HCT116 (cell line): ENCODE measurements around the gene ADAMTS5. TPM values are rescaled to one million over a fixed set of nuclear protein-coding genes. Genes with fewer than 3 reads are reported as not detected.

ENCODE experiments used
- ATAC-seq: fragments of 200-7000 bp; cut with Tn5 transposase; 2 replicates; pipeline ENCODE4 v1.9.1; 2020; ENCODE audit warnings: mild to moderate bottlenecking, moderate library complexity
- BruUV-seq: library from RNA; stranded (reverse); fragments of 400-500 nt; replicated peaks from 2 replicates; lab custom pipeline; 2021; lab: Mats Ljungman, UMichigan
- CTCF ChIA-PET: fragments of 300-600 bp; sonication (Branson Sonifier 250); formaldehyde crosslinking; loops from one replicate; lab custom pipeline; 2021; ENCODE audit warnings: antibody characterized with exemption; lab: Charles Lee
- POLR2A ChIA-PET: fragments of 300-600, 350-600 bp; sonication (Branson Sonifier 250); formaldehyde crosslinking; loops from one replicate; lab custom pipeline; 2021; ENCODE audit warnings: antibody characterized with exemption; lab: Charles Lee
- RAD21 ChIA-PET, 2 experiments: fragments of 300-600 bp; sonication (Branson Sonifier 250); formaldehyde crosslinking; loops; one replicate each; lab custom pipeline; 2023; ENCODE audit warnings: low total read pairs in 2 of 2; ENCODE audit not compliant: uncharacterized antibody in 2 of 2, unreplicated experiment in 2 of 2, low non-redundant PET in 1 of 2; lab: Charles Lee
- DNase-seq: peaks from one replicate; pipeline ENCODE4 v3.0.0-alpha.2; 2010; ENCODE audit warnings: low read depth, low spot score
- H2AFZ ChIP-seq: fragments of 200-600 bp; shearing (Covaris generic), sonication (generic); 2 replicates; pipeline ENCODE4 v1.6.1; 2017; ENCODE audit warnings: low read depth, mixed run types, mixed read lengths, antibody characterized with exemption, low read length; ENCODE audit not compliant: poor library complexity, severe bottlenecking
- H3K27ac ChIP-seq: 2 replicates; pipeline ENCODE4 v1.5.1; 2012; ENCODE audit warnings: low read depth, low read length
- H3K27me3 ChIP-seq: fragments of 200-600 bp; sonication (generic); 2 replicates; pipeline ENCODE4 v1.6.1; 2016; ENCODE audit warnings: mixed run types, low read length, mixed read lengths; ENCODE audit not compliant: insufficient read depth
- H3K36me3 ChIP-seq, 2 experiments: fragments of 200-500 bp in 1 of 2; fragments of 200-600 bp in 1 of 2; sonication (Bioruptor generic) in 1 of 2; sonication (generic) in 1 of 2; 2 replicates each; pipeline versions ENCODE4 v1.5.1 to v1.6.1; 2014 to 2016; ENCODE audit warnings: low read length in 2 of 2, inconsistent platforms in 1 of 2, mixed read lengths in 1 of 2, mixed run types in 1 of 2; ENCODE audit not compliant: insufficient read depth in 2 of 2, control insufficient read depth in 1 of 2
- H3K4me1 ChIP-seq, 2 experiments: fragments of 200-600 bp in 1 of 2; sonication (generic) in 1 of 2; 2 replicates each; pipeline versions ENCODE4 v1.5.1 to v1.6.1; 2012 to 2017; ENCODE audit warnings: low read length in 2 of 2, inconsistent platforms in 1 of 2, mild to moderate bottlenecking in 1 of 2, mixed read lengths in 1 of 2, mixed run types in 1 of 2, moderate library complexity in 1 of 2; ENCODE audit not compliant: insufficient read depth in 2 of 2, control insufficient read depth in 1 of 2
- H3K4me2 ChIP-seq: fragments of 200-600 bp; sonication (generic); 2 replicates; pipeline ENCODE4 v1.6.1; 2017; ENCODE audit warnings: mixed run types, low read length, mixed read lengths
- H3K4me3 ChIP-seq, 2 experiments: fragments of 200-600 bp in 1 of 2; sonication (generic) in 1 of 2; replicated peaks in 1 of 2; 2 replicates each; pipeline ENCODE4 v1.5.1; 2011 to 2016; ENCODE audit warnings: low read length in 2 of 2, control low read depth in 1 of 2, low read depth in 1 of 2, mild to moderate bottlenecking in 1 of 2, mixed read lengths in 1 of 2, mixed run types in 1 of 2
- H3K79me2 ChIP-seq: fragments of 200-600 bp; sonication (generic); 2 replicates; pipeline ENCODE4 v1.6.1; 2017; ENCODE audit warnings: mild to moderate bottlenecking, mixed run types, low read length, moderate library complexity, mixed read lengths; ENCODE audit not compliant: insufficient read depth
- H3K9ac ChIP-seq: fragments of 200-600 bp; sonication (generic); 2 replicates; pipeline ENCODE4 v1.6.1; 2016; ENCODE audit warnings: low read length, mixed read lengths
- H3K9me2 ChIP-seq: fragments of 200-600 bp; sonication (generic), shearing (Covaris generic); 2 replicates; pipeline ENCODE4 v1.6.1; 2017; ENCODE audit warnings: mixed run types, mild to moderate bottlenecking, moderate library complexity; ENCODE audit not compliant: insufficient read depth
- H3K9me3 ChIP-seq, 2 experiments: fragments of 200-500 bp in 1 of 2; fragments of 200-600 bp in 1 of 2; sonication (Bioruptor generic) in 1 of 2; sonication (generic) in 1 of 2; 2 replicates each; pipeline ENCODE4 v1.6.1; 2014 to 2017; ENCODE audit warnings: low read length in 2 of 2, mixed read lengths in 2 of 2, inconsistent platforms in 1 of 2, low read depth in 1 of 2, mild to moderate bottlenecking in 1 of 2, mixed run types in 1 of 2, moderate library complexity in 1 of 2; ENCODE audit not compliant: control insufficient read depth in 1 of 2, insufficient read depth in 1 of 2
- H4K20me1 ChIP-seq: fragments of 200-600 bp; sonication (generic), shearing (Covaris generic); 2 replicates; pipeline ENCODE4 v1.6.1; 2017; ENCODE audit warnings: mixed run types, mild to moderate bottlenecking, moderate library complexity; ENCODE audit not compliant: insufficient read depth
- CBX3 ChIP-seq: IDR thresholded peaks from 2 replicates; pipeline ENCODE4 v1.6.1; 2012; ENCODE audit warnings: low read depth
- EGR1 ChIP-seq: IDR thresholded peaks from 2 replicates; pipeline ENCODE4 v1.6.1; 2012; ENCODE audit warnings: low read depth
- ELF1 ChIP-seq: IDR thresholded peaks from 2 replicates; pipeline ENCODE4 v1.6.1; 2012; ENCODE audit warnings: low read depth, borderline replicate concordance
- EZH2 ChIP-seq: fragments of 200-600 bp; sonication (generic); IDR thresholded peaks from 2 replicates; pipeline ENCODE4 v1.6.1; 2017; ENCODE audit warnings: antibody characterized with exemption, mixed run types
- JUND ChIP-seq: IDR thresholded peaks from 2 replicates; pipeline ENCODE4 v1.6.1; 2012
- POLR2A ChIP-seq: IDR thresholded peaks from 2 replicates; pipeline ENCODE4 v1.7.0; 2011; ENCODE audit warnings: borderline replicate concordance; ENCODE audit not compliant: insufficient read depth, insufficient read length; ENCODE audit errors: extremely low read depth
- POLR2AphosphoS5 ChIP-seq: IDR thresholded peaks from 2 replicates; pipeline ENCODE4 v1.6.1; 2011; ENCODE audit warnings: mild to moderate bottlenecking, low read depth, low read length, moderate library complexity
- REST ChIP-seq: IDR thresholded peaks from 2 replicates; pipeline ENCODE4 v1.6.1; 2012; ENCODE audit warnings: low read depth
- SIN3A ChIP-seq: IDR thresholded peaks from 2 replicates; pipeline ENCODE4 v1.6.1; 2012; ENCODE audit warnings: low read depth
- TCF7L2 ChIP-seq: IDR thresholded peaks from 2 replicates; pipeline ENCODE4 v1.7.0; 2011; ENCODE audit warnings: borderline replicate concordance, inconsistent platforms; ENCODE audit not compliant: insufficient read depth, insufficient read length; ENCODE audit errors: extremely low read depth
- ZBTB33 ChIP-seq: IDR thresholded peaks from 2 replicates; pipeline ENCODE4 v1.6.1; 2011; ENCODE audit warnings: mild to moderate bottlenecking, low read length, moderate library complexity; ENCODE audit not compliant: insufficient replicate concordance; ENCODE audit errors: extremely low read depth
- ZFX ChIP-seq: fragments of 450-650 bp; IDR thresholded peaks from 2 replicates; pipeline ENCODE4 v1.6.1; 2017
- ZNF274 ChIP-seq: fragments of 200-500 bp; sonication (Bioruptor generic); IDR thresholded peaks from 2 replicates; pipeline ENCODE4 v1.6.1; 2014; ENCODE audit warnings: mild to moderate bottlenecking, low read depth, low read length, inconsistent platforms
- intact Hi-C: fragments of 100-400 bp; cut with micrococcal nuclease; formaldehyde crosslinking; loops from 2 replicates; pipeline ENCODE4 v1.10.0; 2022
- total RNA-seq: library from RNA; stranded (reverse); gene quantifications from one replicate; pipeline ENCODE4 v1.2.1, GENCODE V29; 2021; ENCODE audit not compliant: unreplicated experiment

ADAMTS5 gene
- total RNA-seq, 1 experiment from 2014 or later = 0.02 TPM

GRCh38 chr21:26933448-26933847, 33.4 kb downstream of the ADAMTS5 start (continued):
- TF ChIP-seq REST (no peak), CBX3 (no peak), POLR2A (no peak)

GRCh38 chr21:26925636-26926035, 41.3 kb downstream of the ADAMTS5 start:
- H3K27me3 ChIP-seq = no peaks in the 10 kb centered on the region
- CTCF ChIA-PET = no interaction called here
- intact Hi-C loops = no loop called here

GRCh38 chr21:26925122-26925521, 41.8 kb downstream of the ADAMTS5 start:
- no peaks in the 10 kb centered on the region for H3K27me3 ChIP-seq
- no peak overlapping the region for H2AFZ ChIP-seq
- peaks cover 7 to 35% of the 10 kb centered on the region in 2 experiments; a peak in 2 of 4 replicates for H3K9me3 ChIP-seq
- H3K9me2 ChIP-seq = no peaks in the 10 kb centered on the region
- H3K9ac ChIP-seq = no peak overlapping the region
- no peaks in the 10 kb centered on the region for H4K20me1 ChIP-seq
- H3K4me2 ChIP-seq = no peak overlapping the region
- RAD21 ChIA-PET = no interaction called here
- no peaks in the 10 kb centered on the region for H3K79me2 ChIP-seq
- no peak overlapping the region for H3K27ac ChIP-seq
- no peak for DNase-seq
- no TSS peak for BruUV-seq
- POLR2A ChIA-PET = no interaction called here
- intact Hi-C loops = no loop called here
- no peaks in the 10 kb centered on the region for H3K36me3 ChIP-seq
- CTCF ChIA-PET = no interaction called here
- no peaks in the 10 kb centered on the region for H3K4me1 ChIP-seq
- no peak for ATAC-seq
- H3K4me3 ChIP-seq = no peak overlapping the region
- TF ChIP-seq ZFX (no peak), ZNF274 (no peak), ZBTB33 (no peak), EGR1 (no peak), CBX3 (no peak), ELF1 (no peak), TCF7L2 (no peak), JUND (no peak), EZH2 (no peak), SIN3A (no peak), POLR2AphosphoS5 (no peak)

More at GRCh38 chr21:26925636-26926035, 41.3 kb downstream of the ADAMTS5 start:
- Histone ChIP-seq H3K36me3 (no peaks in the 10 kb centered on the region), H3K79me2 (no peaks in the 10 kb centered on the region), H3K9me3 (peaks cover 7 to 35% of the 10 kb centered on the region in 2 experiments; a peak in 2 of 4 replicates), H3K4me3 (no peak overlapping the region), H3K4me1 (no peaks in the 10 kb centered on the region), H3K9ac (no peak overlapping the region), H2AFZ (no peak overlapping the region), H3K27ac (no peak overlapping the region), H4K20me1 (no peaks in the 10 kb centered on the region), H3K4me2 (no peak overlapping the region), H3K9me2 (no peaks in the 10 kb centered on the region)
- BruUV-seq = no TSS peak
- RAD21 ChIA-PET = no interaction called here
- DNase-seq = no peak
- POLR2A ChIA-PET = no interaction called here
- TF ChIP-seq EGR1 = no peak
- ATAC-seq = no peak
